HG03469 (cell line): ENCODE results near the gene EEF1E1.

Source experiments
- ATAC-seq: cut with Tn5 transposase; IDR thresholded peaks from one replicate; pipeline ENCODE4 v1.9.1; 2021; ENCODE audit warnings: mild to moderate bottlenecking, moderate library complexity, moderate number of reproducible peaks; ENCODE audit not compliant: unreplicated experiment

EEF1E1 gene

DNA sequence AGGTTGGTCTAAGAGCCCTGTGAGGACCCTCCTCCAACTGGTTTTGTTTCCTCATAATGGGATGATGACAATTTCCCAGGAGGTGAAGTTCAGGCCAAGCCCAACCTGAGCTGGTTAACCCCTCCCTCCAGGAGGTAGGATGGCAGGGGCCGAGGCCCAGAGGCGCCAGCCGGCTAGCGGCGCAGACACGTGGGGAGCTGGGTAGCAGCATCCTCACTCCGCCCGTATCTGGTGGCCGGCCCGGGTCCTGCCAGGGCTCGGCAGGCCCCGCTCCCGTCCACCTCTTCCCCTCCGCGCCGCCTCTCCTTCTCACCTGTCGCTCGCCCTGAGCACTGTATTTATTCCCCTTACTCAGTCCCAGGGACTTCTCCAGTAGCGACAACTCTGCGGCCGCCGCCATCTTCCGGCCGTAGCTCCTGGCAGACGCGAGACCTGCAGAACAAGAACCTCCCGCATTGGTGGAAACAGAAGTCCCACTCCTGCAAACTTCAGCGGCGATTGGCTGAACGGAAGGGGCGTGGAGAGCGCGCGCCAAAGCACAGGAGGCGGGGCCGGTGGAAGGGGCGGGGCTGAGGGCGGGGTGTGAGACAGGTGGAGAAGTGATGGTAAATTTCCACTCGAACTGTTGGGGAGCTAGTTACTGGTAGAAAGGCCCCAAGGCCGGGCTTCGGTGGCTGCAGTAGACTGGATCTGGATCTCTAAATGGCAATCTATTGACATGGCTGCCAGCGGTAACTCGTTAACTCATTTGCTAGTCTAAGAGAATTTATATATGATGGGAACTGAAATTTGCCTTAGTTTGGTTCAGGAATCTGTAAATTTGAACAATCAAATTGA is at the start of gene EEF1E1:
EEF1E1 (minus strand) TSS at position 427 of the 837 bp plus-strand sequence; CDS start at position 400, 27 bp downstream.
- ATAC-seq: peak; percentile 96

DNA sequence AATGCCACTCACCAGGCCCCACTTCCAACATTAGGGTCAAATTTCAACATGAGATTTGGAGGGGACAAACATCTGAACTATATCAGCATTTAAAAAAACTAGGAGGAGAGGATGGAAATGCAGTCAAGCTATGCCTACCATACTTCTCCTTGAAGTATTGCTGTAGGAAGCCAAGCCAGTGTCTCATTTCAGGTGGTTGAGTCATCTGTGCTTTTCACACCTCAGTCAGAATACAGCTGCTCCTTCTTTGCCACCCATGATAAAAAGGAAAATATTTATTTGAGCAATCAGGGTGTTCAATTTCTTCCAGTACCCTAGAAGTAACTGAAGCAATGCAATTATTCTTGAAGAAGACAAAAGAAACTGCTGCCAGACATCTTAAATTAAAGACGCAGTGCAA is 47.0 kb upstream of the EEF1E1 start:
- ATAC-seq: no peak

DNA sequence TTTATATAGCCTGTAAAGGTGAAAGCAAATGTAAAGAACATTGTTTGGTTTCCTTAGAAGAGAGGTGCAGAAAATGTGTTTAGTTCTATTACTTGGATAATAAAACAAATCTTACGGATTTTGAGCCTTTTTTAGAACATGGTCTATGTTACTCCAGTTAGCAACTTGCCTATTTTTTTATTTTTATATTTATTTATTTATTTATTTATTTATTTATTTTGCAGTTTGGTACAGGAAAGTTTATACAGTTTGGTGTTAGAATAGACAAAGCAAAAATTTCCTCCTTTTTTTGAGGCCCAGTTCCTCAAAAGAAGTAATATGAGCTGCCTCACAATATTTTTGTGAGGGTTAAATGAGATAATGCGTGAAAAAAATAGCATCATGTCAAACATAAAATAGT is 41.6 kb upstream of the EEF1E1 start:
- ATAC-seq: no peak

DNA sequence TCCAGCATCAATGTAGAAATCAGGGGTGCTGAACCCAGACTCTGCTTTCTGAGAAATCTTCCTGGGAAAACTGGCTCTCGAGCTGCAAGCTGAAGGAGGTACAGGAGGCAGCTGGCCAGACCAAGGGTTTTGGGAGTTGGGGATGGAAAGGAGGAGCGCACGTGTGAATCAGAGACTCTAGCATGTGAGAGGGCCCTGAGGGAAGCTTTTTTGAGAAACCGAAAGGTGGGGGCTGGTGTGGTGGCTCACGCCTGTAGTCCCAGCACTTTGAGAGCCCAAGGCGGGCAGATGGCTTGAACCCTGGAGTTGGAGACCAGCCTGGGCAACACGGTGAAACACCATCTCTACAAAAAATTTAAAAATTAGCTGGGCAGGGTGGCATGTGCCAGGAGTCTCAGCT is 37.1 kb upstream of the EEF1E1 start:
- no peak for ATAC-seq

DNA sequence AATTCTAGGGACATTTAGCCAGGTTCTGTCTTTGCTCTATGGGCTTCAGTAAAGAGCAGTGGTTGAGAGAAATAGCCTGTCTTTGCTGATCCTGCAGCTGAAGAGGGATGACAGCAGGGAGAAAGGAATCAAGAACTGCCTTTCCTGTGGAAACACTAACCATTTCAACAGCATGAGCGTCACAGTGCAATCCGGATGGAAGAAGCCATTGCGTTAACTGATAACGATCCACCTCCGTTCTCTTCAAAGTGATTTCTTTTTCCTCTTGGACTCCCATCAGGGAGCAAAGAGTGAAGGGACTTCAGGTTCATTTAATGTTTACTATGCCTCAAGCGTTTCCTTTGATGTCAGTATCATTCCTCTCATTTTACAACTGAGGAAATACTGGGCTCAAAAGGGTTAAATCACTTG is 35.2 kb upstream of the EEF1E1 start:
- no peak for ATAC-seq

DNA sequence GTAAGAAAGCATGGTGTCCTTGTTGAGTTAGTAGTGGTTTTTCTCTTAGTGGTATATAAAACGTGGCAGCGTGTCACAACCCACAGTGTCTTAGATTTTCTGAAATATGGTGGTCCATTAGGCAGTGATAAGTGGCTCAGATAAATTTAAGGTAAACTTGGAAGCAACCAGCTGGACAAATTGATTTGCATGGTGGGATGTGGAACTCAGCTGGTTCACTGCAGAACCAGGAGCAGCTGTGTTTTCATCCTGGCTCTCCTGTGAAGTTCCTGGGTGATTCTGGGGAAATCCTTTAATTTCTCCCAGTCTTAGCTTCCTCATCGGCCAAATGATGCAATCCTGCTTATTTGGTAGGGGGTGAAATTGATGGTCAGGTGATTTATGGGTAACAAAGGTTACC is 32.9 kb upstream of the EEF1E1 start:
- ATAC-seq: no peak

DNA sequence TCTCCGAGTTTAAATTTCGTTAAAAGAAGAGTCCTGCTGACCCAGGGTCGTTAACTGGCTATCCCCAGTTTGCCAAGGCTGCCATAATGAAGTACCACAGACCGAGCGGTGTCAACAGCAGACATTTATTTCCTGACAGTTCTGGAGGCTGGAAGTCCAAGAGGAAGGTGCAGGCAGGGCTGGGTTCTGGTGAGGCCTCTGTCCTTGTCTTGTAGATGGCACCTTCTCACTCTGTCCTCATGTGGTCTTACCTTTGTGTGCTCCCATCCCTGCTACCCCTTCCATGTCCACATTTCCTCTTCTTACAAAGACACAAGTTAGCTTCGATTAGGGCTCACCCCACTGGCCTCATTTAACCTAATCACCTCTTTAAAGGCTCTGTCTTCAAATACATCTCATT is 29.8 kb upstream of the EEF1E1 start:
- ATAC-seq: no peak

DNA sequence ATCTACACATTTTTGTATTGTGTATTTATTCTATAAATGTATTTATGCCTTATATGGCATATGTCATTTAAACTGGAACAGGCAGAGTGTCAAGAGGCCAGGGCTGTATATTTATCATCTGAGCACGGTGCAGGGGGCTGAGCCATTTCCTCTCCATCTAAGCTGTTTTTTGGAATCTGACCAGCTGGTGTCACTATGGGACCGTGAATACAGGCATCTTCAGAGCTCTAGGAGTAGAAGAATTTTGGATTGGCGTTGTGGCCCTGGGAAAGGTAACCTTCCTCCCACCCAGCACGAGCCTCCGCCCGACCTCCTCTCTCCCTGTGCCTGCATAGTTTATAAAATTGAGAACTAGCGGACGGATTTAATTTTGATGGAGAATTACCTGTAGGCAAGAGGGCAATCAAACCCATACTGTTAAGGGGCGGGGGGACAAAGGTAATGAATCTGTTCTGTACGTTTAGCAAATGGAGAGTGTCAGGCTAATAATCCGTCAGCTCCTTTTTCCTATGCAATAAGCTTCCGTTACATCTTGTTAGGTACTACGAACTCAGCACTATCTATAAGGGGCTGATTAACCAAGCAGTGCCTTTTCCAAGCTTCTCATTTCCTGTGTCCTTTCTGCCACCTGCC is 29.0 kb upstream of the EEF1E1 start:
- ATAC-seq: no peak

DNA sequence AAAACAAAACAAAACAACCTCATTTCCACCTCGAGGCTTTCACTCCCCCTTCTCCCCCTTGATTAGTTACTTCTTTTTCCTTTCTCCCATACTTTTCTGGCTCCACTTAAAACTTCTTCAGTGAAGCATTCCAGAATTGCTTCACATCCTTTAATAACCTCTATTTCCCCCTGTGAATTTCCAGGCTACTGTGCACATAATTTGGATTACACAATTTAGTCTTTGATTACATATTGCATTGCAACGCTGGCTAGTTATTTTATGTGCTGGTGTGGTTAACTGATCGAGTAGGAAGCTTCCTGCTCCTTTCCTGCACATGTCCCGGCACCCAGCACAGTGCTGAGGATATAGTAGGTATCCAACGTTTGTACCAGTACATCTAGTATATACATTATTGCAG is 28.1 kb upstream of the EEF1E1 start:
- ATAC-seq: no peak

DNA sequence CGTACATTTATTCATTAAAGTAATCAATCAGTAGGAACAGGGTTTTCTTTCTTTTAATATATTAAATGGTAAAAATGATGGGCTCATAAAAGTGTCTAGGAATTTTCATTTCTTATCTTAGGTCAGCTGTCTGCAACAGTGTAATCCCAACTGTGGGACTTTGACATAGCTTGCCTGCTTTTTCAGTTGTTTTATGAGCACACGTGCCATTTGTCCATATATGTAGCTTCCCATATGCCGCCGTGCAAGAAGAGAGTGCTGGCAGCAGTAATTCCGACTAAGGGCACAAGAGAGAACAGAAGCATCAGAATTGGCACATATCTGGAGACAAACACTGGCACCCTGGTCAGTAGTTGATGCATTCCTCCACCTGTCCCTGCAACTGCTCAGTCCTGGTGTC is 20.9 kb upstream of the EEF1E1 start:
- ATAC-seq: no peak

DNA sequence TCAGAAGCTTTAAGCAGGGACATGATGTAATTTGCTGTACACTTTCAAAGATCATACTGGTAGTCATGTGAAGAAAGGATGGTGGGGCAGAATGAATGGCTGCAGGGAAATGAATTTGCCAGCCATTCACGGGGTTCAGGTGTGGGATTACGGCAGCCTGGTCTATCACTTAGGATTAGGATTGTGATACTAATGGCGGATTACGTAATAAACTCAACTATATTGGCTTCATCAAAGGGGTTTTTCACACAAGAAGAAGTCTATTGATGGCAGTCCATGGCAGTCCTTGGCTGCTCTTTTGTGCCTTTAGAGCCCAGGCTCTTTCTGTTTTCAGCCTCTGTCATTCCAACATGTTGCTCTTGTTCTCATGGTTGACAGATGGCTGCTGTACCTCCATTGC is 12.6 kb upstream of the EEF1E1 start:
- no peak for ATAC-seq

DNA sequence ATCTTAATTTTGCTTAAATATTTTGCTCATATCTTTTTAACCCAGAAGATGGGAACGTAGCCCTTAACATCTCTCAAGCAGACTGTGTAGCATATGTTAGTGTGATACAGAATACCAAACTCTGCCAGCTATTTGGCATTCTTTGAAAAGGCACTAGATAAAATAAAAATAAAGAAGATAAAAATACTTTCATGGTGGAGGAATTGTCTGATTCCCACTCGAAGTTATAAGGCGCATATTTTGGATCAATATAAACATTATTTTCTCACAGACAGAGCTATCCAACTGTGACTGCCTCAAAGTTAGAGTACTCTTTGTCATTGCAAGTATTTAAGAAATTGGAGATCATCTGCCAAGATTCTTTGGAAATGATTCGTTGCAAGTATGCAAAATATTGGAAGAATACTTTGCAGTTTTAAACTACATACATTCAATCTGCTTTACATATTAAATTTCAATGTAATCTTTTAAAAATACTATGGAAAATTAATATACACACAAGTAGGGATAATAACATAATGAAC is 10.8 kb upstream of the EEF1E1 start:
- no peak for ATAC-seq

DNA sequence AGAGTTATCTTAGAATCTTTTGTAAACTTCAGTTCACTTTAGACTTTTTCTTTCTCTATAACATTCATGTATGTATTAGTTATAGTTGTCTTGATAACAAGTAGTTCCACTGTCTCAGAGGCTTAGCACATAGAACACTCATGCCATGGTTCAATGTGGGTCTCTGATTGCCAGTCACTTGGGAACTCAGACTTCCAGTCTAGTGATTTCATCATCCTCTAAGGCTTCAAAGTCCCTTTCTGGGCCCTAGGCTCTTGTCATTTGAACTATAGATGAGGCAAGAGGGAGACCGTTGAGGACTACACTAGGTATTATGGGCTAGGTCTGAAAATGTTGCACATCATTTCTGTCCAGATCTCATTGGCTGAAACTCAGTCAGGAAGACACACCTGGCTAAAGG is 8.4 kb upstream of the EEF1E1 start:
- no peak for ATAC-seq

DNA sequence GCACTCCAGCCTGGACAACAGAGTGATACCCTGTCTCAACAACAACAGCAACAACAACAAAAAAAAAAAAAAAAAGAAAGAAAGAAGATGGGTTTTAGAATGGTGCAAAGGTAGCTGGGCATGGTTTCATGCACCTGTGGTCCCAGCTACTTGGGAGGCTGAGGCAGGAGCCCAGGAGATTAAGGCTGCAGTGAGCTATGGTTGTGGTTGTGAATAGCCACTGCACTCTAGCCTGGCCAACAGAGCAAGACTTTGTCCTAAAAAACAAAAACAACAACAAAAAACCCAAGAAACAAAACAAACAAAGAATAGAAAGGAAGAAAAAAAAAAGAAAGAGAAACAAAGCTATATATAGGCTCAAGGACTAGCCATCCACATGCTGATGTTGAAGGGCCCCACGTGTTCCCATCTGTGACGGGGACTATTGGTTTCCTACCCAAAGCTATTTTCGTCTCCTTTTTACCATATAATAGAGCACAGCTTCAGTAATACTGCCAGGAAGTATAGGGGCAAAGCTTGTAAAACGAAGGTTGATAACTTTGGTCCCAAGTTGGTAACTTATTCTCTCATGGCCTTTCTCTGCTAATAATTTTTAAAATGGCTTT is 7.9 kb upstream of the EEF1E1 start:
- no peak for ATAC-seq

DNA sequence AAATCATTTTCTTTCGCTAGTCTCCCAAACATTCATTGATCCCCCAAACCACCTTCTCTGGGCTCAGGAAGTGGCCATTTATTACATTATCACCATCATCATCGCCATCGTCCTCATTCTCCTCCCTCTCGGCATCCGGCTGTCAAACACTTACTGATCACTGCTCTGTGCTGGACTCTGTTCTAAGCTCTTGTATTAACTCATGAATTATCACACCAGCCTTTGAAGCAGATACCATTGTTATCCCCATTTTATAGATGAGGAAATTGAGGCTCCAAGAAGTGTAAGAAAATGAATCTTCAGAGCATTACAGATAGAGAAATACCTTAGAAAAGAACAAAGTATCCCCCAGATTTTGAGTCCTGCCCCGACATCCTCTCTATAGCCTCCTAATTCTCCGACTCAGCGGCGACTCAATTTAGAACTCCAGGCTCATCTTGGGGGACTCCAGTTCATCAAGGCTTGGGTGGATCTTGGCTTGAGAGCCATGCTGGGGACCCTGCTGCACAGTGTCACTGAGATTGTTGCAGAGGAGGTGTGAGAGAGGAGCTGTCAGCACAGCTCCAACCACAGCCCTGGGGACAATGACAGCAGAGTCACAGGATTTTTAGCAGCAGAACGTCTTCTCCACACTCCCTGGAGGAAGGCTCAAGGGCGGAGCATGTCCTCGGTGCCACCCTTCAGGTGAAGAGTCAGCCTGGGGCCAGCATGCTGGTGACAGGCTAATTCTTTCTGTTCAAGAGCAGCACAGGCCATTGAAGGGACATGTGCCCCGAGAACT is 6.6 kb upstream of the EEF1E1 start:
- ATAC-seq: no peak

DNA sequence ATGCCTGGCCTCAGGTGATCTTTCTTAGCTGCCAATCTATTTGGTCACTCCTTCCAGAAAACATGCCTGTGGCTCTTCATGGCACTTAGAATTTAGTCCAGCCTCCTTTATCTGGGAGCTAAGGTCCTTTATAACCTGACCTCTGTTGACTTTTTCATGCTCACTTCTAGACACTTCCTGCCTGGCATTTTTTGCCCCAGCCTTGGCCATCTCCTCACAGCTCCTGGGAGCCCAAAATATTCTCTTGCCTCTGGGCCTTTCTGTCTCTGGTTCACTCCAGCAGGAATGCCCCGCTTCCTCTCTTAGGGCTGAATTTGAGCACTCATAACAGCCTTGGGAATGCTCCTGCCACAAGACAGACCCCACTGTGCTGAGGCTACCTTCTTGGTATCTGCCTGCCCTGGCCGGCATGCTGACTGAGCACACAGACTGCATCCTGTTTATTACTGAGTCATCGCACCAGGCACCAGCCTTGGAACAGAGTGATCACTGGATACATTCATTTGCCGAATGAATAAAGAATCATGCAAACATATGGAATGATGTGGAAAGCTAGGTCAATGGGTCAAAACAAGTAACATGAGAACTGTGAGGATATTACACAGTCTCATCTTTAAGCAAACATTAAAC is 5.8 kb upstream of the EEF1E1 start:
- no peak for ATAC-seq

DNA sequence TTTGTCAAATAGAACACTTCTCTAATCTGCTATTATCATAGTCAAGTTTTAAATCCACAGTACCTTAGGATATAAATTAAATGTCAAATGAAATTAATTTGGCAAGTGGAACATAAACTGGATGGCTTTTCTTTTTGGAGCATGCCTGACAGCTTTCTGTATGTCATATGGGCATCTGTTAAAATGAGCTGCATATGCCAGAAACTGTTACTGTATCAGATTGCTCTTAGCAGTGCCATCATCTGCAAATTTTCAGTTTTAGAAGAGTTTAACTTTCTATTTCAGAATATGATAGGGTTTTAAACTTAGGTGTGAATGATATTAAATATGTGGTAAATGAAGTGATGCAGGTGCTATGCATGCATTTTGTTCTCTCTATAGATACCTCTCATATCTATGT is 3.4 kb upstream of the EEF1E1 start:
- ATAC-seq: no peak

DNA sequence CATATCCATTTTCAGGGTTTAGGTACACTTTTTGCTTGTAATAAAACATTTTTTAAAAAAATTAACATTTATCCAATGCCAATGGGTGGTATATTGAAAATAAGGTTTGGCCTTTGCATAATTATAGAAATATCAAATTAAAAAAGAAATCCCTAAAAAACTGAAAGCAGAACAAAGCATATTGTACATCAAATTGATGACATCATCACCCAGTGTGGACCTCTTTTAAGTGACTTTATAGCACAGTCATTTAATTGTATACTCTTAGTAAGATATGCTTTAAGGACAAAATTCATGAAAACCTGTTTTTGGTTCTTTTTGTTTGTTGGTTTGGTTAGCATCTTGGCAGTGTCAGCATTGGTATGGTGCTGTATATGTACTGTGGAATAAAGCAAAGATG is 1.4 kb upstream of the EEF1E1 start:
- no peak for ATAC-seq

DNA sequence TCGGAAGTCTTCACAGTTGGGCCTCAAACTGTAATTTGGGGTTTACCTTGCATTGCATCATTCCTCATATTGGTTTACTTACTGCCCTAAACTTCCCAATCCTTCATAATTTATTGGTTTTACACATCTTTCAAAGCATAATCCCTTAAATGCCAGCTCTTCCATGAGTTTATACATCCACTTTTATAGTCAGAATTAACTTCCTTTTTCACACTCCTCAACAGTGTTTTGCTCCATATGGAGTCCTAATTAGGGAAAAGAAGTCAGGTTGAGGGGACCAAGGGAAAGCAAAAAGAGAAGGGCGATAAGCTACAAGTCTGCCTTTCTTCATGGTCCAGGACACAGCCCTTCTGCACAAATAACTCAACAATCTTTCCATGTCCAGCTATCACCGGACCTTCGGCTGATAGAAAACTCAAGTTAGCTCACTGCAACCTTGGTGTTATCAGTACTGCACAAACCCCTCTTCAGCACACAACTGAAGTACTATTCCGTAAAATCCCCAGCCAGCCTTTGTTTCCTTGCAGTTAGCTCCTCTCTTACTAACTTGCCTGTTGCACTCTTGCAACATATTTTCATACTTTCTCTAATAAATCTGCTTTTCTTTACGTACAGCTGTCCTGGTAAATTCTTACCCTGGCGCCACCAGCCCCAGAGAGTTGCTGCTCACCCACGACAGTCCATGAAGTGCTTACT is 2.0 kb downstream of the EEF1E1 start:
- ATAC-seq: no peak

DNA sequence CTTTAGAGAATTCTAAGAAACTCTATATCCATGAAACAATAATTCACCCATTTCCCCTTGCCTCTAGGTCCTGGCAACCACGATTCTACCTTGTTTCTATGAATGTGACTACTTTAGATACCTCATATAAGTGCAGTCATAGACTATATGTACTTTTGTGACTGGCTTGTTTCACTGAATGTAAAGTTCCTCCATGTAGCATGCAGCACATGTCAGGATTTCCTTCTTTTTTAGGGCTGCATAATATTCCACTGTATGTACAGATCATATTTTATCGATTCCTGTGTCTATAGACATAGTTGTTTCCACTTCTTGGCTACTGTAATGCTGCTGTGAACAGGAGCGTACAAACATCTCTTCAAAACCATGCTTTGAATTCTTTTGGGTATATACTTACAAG is 11.7 kb downstream of the EEF1E1 start:
- ATAC-seq: no peak
